Dermis microvascular lymphatic vessel endothelial cell (primary cell): ENCODE results near the gene KCNE3. TPM values are rescaled to one million over a fixed set of nuclear protein-coding genes. Genes with fewer than 3 reads are reported as not detected.
"Not testable (repeated sequence)": the region's sequence is repeated elsewhere in the genome, so short reads cannot be mapped to it uniquely, and the experiment has no call there.

Experiments
- DNase-seq, 2 donors: peaks; one replicate each; pipeline versions ENCODE4 v3.0.0 to v3.0.0-alpha.2; 2010; ENCODE audit warnings: low read depth in 2 of 2
- total RNA-seq: library from RNA; depleted of rRNA; stranded (reverse); fragments of >200 nt; gene quantifications from 2 replicates; pipeline ENCODE4 v1.2.1, GENCODE V29; 2014

Gene KCNE3
- total RNA-seq, 1 donor from 2014 or later, result 0.51 TPM

- DNase-seq, result peak; percentile 80 to 84
These were observed 24.1 kb downstream of the KCNE3 start for GRCh38 chr11:74443071-74443864.

DNA sequence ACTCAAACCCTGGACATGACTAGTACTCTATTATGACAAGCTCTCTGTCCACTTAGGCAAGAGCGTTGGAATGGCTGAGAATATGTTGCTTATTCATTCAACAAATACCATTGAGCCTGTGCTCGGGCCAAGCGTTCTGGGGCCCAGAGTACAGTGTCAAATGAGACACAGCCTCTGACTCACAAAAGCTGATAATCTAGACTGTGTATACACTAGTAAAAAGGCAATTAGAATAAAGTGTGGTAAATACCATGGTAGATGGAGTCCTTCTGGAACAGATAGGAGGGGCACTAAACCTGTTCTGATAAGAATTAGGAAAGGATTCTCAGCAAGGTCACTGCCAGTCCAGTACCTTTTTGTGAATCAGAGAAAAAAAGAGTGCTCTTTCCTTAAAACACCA is 24.7 kb downstream of the KCNE3 start:
- DNase-seq, result peak in 1 of 2 donors; percentile 10

DNA sequence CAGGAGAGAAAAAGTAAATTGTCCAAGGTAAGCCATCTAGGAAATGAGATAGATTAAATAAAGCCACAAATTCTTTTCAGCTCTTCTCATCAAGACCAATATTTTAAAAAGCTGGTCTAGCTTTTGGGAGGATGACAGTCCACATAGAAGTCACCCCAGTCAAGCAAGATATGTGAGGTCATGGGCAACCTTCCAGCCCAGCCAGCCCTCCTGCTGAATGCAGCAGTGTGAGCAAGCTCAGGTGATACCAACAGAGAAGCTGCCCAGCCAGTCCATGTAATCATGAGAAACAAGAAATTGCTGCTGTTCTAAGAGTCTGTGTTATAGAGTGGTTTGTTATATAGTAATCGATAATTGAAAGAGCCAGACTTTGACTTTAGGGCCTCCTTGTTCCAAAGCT is 28.7 kb downstream of the KCNE3 start:
- DNase-seq, result no peak

DNA sequence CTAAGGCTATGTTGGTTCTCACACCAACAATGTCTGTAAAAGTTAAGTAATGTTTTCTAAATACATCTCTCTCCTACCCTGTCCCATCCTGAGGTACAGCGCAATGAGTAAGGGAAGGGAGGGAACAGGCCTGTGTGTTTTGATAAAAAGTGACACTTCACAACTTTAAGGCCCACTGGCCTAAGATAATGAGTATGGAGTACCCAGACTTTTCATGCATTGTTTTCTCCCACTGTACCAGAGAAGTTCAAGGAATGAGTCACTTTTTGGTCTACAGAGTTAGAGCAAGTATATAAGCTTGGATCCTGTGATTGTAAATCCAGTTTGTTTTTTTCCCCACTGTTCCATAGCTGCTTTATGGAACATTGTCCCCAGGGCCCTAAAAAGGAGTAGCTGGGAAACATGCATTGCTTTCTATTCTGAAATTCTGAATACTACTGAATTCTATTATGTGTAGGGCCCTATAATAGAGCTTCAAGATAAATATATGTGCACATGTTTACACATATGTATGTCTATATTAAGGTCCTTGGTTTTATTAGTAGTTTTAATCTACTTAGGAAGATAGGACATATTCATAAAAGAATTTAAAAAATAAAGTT is 29.8 kb downstream of the KCNE3 start:
- DNase-seq, result peak in 1 of 2 donors; percentile 59

GRCh38 chr11:74434528-74434927 is 32.8 kb downstream of the KCNE3 start:
- DNase-seq, result no peak

DNA sequence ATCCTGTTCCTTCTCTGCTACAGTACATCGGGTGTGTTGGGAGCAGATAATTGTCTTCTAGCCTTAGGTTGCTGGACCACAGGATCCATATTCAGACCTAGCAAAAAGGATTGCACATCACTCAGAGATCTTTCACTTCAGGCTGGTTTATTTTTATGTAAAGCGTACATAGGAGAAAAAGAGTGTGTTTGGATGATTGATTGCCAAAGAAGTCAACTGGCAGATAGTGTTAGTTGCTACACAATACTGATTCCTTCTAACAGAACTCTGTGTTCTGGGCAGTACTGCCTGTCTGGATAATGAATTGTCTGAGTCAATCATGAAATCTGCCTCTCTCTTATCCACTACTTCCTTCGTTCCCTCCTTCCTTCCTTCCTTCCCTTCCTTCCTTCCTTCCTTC is 38.1 kb downstream of the KCNE3 start:
- DNase-seq, result no peak

GRCh38 chr11:74427384-74427886 is 39.9 kb downstream of the KCNE3 start:
- DNase-seq, result peak in 1 of 2 donors; percentile 73

- DNase-seq, result no peak
These were observed 42.2 kb downstream of the KCNE3 start for GRCh38 chr11:74425100-74425499.

- peak; percentile 72 to 87 for DNase-seq
These were observed 48.8 kb downstream of the KCNE3 start for GRCh38 chr11:74418509-74418895.

- peak in 1 of 2 donors; percentile 36 for DNase-seq
These were observed 49.4 kb downstream of the KCNE3 start for GRCh38 chr11:74417860-74418508.

DNA sequence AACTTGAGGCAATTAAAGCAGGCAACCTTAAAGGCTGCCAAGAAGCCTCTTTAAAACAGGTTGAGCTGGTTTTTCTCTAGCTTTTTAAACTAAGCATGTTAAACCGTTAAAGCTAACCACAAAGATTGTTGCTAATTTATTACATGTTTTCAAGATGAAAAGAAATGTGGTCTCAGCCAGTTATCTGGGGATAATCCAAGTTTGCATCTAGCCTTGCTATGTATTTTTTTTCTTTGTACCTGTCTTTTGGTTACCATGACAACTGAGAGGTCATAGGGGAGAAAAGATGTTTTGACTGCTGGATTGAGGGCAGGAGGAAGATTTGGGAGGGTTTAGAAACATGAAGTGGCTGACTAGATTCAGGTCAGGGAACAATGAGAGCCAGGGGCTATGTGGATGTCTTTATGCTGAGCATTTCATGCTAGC is 50.0 kb downstream of the KCNE3 start:
- no peak for DNase-seq

DNA sequence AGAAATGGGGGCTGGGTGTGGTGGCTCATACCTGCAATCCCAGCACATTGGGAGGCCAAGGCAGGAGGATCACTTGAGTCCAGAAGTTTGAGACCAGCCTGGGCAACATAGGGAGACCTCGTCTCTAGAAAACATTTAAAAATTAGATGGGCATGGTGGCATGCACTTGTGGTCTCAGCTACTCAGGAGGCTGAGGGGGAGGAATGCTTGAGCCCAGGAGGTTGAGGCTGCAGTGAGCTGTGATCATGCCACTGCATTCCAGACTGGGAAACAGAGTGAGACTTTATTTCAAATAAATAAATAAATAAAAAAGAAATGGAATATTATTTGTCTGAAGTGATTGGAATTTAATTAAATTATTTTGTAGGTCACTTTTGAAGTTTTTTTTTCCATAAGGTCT is 50.4 kb downstream of the KCNE3 start:
- not testable (repeated sequence) for DNase-seq

- DNase-seq, result no peak
These were observed 54.5 kb downstream of the KCNE3 start for GRCh38 chr11:74412733-74413359.

- DNase-seq, result no peak
These were observed 55.0 kb downstream of the KCNE3 start for GRCh38 chr11:74412321-74412720.

- DNase-seq, result no peak
These were observed 57.7 kb downstream of the KCNE3 start for GRCh38 chr11:74409633-74410032.

Other genes with a start within 250 kb of the KCNE3 start
- 48.3 and 77.2 TPM in 2 replicates for gene P4HA3, start 155.9 kb downstream of the KCNE3 start, total RNA-seq
- 36.6 and 55.6 TPM in 2 replicates for gene PGM2L1, start 69.1 kb downstream of the KCNE3 start, total RNA-seq
- gene LIPT2, start 26.2 kb upstream of the KCNE3 start, total RNA-seq, result 4.3 and 4.5 TPM in 2 replicates
- 8.6 and 9.1 TPM in 2 replicates for gene POLD3, start 125.0 kb upstream of the KCNE3 start, total RNA-seq